ENCODE data around the gene CRISPLD2.
"Not testable (repeated sequence)": the region's sequence is repeated elsewhere in the genome, so short reads cannot be mapped to it uniquely, and the experiment has no call there.

Gene CRISPLD2

DNA sequence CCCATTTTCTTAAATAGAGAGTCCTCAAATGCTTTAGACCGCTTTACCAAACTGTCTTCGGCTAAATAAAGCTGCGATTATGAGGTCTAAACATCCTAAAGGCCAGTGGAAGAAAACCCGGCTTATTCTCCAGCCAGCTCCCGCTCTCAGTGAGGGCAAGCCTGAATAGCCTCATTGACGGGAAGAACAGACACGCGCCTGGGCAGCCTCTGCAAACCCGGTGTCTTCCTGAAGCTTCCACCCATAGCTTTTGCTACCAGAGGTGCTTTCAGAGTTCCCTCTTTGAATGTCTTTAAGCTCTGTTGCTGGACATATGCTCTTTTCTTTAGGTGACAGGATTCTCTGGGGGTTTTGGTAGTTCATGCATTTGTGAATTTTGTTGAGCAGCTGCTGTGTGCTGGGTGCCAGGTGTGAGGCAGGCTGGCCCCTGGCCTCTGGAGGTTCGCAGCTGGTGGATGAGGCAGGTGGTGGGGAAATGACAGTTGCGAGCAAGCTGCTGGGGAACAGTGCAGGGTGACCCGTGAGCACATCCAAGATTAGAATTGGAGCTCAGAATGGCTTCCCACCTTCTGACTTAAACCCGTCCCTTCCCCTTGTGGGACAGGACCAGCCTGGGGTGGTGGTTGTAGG is 44.7 kb downstream of the CRISPLD2 start:
- no peak for DNase-seq

DNA sequence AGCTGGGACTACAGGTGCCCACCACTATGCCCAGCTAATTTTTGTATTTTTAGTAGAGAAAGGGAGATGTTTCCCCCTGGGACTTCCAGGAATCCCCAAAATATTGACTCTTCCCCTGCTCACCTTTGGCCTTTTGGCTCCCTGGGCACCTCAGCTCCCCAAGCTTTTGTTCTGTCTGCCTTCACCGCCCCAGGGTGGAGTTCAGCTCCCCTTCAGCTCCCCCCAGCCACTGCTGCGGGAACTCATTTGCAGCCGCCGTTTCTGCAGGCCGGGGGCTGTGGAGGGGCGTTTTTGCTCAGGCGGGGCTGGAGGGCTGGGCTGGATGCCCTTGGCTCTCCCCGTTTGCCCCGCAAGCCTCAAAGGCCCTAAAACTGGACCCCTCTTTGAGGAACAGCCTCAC is 47.9 kb downstream of the CRISPLD2 start:
- DNase-seq: no peak

DNA sequence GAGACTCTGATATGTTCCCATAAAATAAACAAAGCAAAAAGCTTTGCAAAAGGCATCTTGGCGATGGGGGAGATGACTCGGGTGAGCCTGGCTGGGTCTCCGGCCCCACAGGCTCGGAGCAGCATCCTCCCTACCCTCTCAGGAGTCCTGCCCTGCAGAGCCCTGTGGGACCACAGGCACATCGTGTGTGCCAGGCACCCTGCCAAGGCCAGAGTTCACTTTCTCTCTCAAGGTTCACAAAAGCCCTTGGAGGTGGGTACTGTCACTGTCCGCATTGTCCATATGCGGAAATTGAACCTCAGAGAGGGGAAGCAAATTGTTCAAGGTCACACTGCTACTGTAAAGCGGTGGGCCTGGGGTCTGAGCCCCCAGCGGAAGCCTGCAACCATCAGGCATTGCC is 48.5 kb downstream of the CRISPLD2 start:
- no peak for DNase-seq

DNA sequence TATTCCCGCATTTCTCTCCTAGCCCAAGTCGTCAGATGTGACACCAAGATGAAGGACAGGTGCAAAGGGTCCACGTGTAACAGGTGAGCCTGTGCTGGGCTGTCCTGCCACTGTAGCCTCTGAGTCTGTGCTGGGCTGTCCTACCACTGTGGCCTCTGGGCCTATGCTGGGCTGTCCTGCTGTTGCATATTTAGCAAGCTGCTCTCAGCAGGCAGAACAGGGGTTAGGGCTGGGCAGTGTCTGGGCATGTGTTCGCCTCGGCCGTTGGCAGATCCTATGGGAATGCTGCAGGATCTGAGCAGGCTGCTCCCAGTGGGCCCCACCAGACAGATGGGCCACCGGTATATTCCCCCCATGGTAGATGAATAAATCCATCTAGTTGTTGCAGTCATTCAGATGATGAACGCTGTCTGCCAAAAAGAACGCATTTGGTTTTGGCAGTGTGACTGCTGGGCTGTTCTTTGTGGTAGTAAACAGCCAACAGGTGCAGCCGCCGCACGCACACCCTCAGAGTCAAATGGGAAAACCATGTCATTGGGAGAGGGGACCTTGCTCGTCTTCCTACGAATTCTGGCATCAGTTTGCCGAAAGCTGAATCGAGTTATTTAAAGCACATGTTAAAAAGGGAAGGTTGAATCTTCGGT is 49.2 kb downstream of the CRISPLD2 start:
- DNase-seq: no peak

DNA sequence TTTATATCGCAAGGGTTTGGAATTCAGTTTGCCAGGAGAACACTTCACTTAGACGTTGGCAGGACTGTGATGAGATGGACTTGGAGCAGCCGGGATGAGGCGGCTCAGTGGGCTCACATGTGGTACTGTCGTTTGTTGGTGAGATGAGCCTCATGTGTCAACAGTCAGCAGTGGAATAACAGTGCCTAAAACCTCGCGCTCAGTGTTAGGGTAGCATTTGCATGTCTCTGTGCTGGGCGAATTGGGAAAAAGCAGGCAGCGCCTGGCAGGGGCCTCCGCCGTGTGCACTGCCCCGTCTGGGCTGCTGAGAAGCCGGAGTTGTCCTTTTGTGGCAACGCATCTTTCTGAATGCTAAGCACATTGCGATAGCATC is 49.7 kb downstream of the CRISPLD2 start:
- no peak for DNase-seq

DNA sequence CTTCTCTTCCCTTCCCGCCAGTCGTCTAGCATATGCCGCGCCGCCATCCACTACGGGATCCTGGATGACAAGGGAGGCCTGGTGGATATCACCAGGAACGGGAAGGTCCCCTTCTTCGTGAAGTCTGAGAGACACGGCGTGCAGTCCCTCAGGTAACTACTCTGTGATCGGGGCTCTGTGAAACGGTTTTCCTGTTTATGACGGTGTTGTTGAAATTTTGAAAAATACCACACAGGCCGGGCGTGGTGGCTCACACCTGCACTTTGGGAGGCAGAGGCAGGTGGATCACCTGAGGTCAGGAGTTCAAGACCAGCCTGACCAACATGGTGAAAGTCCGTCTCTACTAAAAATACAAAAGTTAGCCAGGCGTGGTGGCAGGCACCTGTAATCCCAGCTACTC is 53.2 kb downstream of the CRISPLD2 start:
- DNase-seq: not testable (repeated sequence)

DNA sequence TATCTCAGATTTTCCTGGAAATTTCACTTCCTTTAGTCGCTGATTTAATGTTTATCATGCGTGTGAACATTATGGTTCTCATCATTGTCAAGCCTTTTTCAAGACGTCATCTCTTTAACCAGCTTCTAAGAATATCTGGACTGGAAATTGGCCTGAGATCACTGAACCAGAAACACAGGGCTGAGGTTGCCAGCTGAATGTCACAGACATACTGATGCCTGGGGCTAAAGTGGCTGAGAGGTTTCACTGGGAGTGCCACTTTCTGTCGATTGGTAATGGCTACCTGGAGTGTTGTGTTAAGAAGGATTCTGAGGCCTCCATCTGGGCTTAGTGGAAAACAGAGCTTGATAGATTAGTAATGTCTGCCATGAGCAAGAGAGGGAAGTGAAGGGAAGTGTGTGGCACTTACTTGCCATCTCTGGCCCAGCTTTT is 54.2 kb downstream of the CRISPLD2 start:
- no peak for DNase-seq

DNA sequence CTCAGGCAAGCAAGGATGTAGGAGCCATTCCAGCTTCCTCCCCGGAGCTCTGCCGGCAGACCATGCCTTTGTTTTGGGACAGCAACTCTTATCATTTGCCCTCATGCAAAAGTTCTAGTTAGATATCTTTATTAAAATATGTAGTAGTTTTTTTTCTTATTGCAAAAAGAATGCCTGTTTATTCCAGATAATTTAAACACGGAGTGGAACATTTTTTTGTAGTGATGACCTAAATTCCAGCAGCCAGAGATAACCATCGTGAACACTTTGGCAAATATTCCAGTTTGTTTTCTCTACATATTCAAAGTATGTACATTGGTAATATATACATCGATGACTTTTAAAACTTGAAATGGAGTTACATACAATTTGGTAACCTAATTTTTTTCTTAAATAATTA is 54.8 kb downstream of the CRISPLD2 start:
- no peak for DNase-seq

DNA sequence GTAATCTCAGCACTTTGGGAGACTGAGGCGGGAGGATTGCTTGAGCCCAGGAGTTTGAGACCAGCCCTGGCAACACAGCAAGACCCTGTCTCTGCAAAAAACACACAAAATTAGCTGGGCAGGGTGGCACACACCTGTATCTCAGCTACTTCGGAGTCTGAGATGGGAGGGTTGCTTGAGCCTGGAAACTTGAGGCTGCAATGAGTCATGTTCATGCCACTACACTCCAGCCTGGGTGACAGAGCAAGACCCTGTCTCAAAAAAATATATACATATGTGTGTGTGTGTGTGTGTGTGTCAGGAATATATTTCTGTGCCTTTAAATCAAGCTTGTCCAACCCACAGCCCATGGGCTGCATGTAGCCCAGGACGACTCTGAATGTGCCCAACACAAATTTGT is 55.2 kb downstream of the CRISPLD2 start:
- no peak for DNase-seq

DNA sequence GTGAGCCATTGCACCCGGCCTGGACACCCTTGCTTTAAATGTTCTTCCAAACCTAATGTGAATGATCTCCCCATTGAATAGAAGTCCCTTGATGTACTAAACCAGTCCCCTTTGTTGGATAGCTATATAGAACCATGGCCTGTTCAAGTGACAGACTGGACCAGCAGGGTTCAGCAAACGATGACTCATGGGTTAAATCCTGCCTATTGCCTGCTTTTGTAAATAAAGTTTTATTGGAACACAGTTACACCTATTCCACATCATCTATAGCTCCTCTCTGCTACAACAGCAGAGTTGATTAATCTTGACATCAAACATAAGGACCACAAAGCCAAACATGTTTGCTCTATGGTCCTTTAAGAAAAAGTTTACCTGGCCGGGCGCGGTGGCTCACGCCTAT is 56.1 kb downstream of the CRISPLD2 start:
- no peak for DNase-seq

DNA sequence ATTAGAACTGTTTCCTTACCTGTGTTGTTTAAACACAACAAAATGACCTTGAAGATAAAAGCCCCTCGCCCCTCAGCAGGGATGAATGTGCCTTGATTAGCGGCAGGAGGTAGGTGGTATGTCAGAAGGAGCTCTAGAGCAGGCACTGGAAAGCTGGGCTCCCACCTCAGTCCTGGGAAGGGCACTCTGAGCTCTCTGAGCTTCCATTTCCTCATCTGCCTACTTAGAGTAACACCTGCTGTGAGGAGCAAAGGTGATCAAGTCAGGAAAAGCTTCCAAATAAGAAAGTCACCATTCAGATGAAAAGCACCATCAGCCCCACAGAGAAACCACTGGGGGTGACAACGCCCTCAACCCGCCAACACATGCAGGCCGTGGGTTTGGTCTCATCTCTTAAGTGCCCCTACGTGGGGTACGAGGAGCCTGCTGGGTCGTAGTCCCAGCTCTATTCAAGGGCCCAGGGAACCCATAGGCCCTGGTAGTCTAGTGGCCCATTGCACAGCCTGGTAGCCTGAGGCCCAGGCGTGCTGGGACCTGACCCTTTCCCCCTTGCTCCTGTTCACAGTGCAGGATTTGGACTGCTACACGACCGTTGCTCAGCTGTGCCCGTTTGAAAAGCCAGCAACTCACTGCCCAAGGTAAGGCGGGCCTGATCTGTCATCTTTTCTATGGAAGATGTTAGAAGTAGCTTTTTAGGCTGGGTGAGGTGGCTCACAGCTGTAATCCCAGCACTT is 57.3 kb downstream of the CRISPLD2 start:
- DNase-seq: no peak

DNA sequence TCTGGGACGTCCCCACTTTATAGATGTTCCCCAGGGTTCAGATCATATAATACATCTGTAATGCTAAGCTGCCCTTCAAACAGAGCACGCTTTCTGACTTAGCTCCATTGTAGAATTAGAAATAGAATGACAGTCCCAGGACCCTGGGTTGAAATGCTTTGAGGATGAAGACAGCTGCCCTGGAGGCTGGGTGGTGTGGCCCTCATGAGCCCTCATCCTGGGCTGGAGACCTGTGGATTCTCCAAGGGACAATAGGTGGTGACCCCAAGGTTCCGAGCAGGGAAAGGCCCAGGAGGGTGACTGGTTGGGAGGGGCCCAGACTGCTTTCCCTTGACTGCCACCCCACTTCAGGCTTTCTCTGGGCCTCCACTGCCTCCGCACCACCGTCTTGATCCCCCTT is 59.0 kb downstream of the CRISPLD2 start:
- no peak for DNase-seq

DNA sequence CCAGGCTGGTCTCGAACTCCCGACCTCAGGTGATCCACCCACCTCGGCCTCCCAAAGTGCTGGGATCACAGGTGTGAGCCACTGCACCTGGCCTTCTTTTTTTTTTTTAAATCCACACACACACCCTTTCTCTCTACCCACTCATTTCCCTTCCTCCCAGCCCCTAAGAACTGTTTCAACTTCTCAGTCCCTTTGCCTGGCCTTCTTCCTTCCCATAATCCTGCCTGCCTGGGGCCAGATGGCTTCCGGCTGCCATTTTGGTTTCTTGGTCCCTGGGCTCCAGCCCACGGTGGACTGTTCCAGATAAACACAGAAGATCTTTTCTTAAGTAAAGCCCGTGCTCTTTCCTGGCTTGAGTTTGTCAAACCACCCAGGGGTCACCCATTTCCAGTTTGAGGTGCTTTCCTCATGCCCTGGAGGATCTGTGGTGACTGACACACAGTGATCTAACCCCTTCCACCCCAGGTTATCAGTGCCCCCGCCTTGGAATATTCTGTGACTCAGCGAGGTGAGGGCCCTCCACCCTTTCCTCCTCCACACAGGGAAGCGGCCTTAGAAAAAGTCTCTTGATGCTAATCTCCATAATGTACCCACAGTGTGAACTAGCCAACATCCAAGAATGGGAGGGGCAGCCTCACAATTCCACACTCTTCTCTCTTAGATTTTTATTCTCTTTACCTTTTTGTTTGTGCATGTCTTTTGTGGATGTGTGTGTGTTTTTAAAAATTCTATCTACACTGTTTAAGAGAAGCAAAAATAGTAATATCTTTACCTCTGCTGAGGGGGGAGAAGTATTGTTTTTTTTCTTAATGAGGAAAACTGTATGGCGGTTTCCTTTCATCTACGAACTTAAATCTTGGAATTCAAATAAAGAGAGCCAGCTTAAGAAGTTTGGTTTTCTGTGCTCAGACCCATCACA is 60.0 kb downstream of the CRISPLD2 start:
- DNase-seq: no peak

DNA sequence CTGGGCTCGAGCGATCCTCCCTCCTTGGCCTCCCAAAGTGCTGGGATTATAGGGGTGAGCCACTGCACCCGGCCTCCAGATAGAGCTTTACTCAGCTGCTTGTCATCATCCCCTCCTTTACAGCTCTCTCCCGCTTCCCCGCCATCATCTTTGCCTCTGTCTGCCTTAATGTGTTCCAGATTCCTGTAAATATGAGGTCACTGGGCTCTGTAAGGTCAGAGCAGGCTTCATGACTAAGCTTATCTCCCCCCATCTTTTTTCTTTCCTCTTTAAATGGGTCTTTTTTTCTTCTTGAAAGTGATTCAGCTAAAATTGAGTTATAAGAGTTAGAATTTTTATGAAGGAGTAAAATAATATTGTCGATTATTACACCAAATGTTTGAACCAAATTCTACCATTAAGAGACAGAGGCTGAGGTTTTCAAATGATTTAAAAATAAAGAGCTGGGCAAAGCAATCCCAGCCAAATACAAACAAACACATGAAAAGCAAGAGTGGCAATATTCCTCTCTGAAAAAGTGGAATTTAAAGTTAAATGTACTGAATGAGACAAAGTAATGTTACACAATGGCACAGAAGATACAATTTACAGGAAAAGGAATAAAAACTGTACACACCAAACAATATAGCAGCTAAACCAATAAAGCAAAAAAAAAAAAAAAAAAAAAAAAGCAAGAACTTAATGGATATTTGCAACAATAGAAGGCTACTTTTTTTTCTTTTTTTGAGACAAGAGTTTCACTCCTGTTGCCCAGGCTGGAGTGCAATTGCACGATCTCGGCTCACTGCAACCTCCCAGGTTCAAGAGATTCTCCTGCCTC is 62.1 kb downstream of the CRISPLD2 start:
- no peak for DNase-seq

DNA sequence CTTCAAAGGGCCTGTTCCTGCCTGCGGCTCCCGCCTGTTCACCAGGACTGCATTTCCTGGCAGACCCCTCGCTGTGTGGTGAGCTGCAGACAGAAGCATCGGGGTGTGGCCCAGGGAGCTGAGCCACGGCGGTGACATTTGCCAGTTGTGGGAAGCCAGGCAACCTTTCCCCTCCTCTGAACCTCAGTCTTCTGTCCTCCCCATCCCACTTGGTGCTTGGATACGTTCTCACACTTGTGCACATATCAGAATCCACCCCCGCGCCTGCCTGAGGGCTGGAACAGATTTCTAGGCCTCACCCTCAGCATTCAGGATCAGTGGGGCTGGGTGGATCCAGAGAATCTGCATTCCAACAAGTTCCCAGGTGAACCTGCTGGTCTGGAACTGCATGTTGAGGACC is 63.5 kb downstream of the CRISPLD2 start:
- no peak for DNase-seq

DNA sequence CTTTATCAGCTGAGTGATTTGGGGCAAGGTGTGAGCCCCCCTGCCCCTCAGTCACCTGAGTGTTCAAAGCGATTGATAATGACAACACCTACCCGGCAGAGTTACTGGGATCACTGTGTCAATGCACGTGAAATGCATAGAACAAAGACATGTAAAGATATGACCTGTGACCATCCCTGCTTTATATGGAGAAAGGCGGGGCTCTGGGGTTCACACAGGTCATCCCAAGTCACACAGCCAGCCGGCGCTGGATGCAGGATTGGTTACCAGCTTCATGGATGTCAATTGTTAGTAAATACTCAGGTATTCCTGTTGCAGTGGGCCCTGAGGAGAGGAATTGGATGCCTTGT is 64.4 kb downstream of the CRISPLD2 start:
- no peak for DNase-seq

DNA sequence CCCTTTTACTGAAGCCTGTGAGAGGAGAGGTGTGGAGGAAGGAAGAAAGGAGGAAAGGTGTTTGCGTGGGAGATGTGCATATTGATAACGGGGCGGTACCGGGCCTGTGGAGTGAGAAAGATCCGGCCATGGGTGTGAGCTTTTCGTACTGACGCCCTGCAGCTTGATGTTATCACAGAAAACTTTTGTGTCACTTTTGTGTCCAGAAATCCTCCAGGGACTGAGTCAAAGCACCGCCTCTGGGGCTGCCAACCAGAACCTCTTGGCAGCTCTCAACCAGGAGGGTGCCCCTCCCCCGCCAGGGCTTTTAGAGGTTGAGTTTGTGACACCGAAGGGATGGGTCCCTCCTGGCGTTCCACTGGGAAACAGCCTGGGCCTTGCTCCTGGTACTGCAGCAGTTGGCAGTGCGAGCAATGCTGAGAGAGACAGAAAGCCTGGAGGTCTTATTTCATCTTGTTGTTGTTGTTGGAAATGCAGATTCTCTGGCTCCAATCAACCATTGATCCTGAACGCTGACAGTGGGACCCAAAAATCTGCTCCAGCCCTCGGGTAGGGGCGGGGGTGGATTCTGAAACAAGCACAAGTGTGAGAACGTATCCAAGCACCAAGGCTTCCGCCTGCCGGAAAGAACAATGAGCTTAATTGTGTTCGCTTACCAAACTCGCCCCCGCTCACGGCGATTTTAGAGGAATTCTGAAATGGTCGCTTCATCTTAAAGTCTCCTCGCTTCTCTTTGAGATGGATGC is 65.0 kb downstream of the CRISPLD2 start:
- no peak for DNase-seq

DNA sequence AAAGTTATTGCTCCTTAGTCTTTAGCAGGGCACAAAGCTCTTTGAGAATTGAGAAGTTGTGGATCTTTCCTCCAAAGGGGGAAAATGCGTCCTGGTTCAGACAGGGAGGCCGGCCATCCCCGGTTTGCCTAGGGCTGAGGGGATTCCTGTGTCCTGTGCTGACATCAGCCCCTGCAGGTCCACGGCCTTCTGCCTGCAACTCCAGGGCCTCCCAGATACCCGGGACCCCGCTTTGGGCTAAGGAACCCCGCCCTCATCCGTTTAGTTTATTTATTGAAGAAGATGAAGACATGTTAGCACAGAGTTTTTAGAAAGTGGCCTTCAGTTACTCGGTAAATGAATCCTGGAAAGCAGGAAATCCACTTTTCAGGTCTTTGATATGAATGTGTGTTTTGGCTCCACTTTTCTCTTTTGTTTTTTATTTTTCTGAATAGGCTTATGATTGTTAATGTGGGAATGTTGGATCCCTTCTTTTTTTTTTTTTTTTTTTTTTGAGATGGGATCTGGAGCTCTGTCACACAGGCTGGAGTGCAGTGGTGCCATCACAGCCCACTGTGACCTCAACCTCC is 65.6 kb downstream of the CRISPLD2 start:
- no peak for DNase-seq

DNA sequence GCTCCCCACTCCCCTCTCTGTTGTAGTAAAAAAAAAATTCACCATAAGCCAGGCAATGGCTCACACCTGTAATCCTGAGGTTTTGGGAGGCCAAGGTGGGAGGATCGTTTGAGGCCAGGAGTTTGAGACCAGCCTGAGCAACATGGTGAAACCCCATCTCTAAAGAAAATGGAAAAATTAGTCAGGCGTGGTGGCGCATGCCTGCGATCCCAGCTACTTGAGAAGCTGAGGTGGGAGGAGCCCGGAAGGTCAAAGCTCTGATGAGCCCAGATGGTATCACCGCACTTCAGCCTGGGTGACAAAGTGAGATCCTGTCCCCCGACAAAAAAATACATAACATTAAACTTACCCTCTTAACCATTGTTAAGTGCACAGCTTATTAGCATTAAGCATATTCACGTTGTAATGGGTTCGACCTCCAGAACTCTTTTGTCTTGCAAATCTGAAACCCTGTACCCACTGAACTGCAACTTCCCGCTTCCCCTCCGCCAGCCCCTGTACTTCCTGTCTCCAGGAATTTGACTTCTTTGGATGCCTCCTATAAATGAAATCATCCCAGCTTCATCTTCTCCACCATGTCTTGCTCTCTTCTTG is 66.8 kb downstream of the CRISPLD2 start:
- no peak for DNase-seq

DNA sequence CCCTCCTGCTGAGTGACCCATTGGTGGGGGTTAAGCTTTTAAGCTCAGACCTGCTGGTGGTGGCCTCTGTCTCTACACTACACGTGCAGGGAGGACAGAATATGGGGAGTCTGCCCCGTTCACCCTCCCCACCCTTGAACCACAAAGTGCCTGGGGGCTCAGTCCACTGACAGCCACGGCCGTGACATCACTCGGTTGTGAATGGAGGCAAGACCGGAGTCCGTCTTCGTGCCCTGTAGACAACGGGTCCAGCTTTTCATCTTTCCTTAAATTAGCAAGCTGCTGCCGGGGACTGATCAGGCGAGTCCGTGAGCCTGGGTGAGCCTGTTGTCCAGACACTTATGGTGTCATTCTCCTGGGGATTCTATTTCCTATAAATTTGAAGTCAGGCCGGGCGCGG is 67.4 kb downstream of the CRISPLD2 start:
- DNase-seq: no peak

DNA sequence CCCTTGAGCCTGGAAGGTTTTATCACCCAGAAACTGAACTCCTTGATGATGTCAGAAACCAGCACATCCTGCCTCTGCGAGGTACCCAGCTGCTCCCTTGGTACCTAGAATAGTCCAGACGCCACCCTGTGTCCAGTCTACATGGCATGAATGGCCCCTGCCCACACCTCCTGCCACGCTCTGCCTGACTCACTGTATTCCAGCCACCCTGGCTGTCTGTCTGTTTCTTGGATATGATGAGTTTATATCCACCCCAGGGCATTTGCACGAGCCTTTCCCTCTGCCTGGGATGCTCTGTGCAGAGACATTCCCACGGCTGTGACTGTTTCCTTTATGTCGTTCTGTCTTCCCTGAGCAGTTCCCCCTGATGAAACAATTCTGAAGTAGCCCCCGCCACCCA is 68.7 kb downstream of the CRISPLD2 start:
- no peak for DNase-seq
